Dedifferentiated amniotic fluid mesenchymal stem cell (primary cell): ENCODE data around the gene IL1A.

Experiments used
- DNase-seq: peaks from one replicate; pipeline ENCODE4 v3.0.0-alpha.2; 2016; ENCODE audit errors: extremely low spot score

IL1A gene

GRCh38 chr2:112818094-112818902 lies 34.0 kb upstream of the IL1A start:
- DNase-seq, result no peak

- no peak for DNase-seq
Observed at GRCh38 chr2:112817082-112817689, 32.9 kb upstream of the IL1A start.

GRCh38 chr2:112814278-112814677 lies 30.0 kb upstream of the IL1A start:
- peak; percentile 19 for DNase-seq

GRCh38 chr2:112813280-112813966 lies 29.1 kb upstream of the IL1A start:
- DNase-seq, result no peak

GRCh38 chr2:112812318-112813267 lies 28.3 kb upstream of the IL1A start:
- peak; percentile 77 for DNase-seq

GRCh38 chr2:112811841-112812306 lies 27.6 kb upstream of the IL1A start:
- DNase-seq, result no peak

GRCh38 chr2:112811276-112811831 lies 27.1 kb upstream of the IL1A start:
- DNase-seq, result no peak

- DNase-seq, result no peak
Observed at GRCh38 chr2:112809112-112809511, 24.8 kb upstream of the IL1A start.

GRCh38 chr2:112807233-112807807 lies 23.0 kb upstream of the IL1A start:
- DNase-seq, result no peak

GRCh38 chr2:112805542-112805941 lies 21.2 kb upstream of the IL1A start:
- DNase-seq, result no peak

- DNase-seq, result peak; percentile 44
Observed at GRCh38 chr2:112803691-112804521, 19.6 kb upstream of the IL1A start.

- no peak for DNase-seq
Observed at GRCh38 chr2:112800881-112801583, 16.7 kb upstream of the IL1A start.

- DNase-seq, result no peak
Observed at GRCh38 chr2:112798979-112799975, 15.0 kb upstream of the IL1A start.

GRCh38 chr2:112796486-112796885 lies 12.2 kb upstream of the IL1A start:
- no peak for DNase-seq

GRCh38 chr2:112795774-112796173 lies 11.5 kb upstream of the IL1A start:
- no peak for DNase-seq

- no peak for DNase-seq
Observed at GRCh38 chr2:112794841-112795240, 10.5 kb upstream of the IL1A start.

- DNase-seq, result no peak
Observed at GRCh38 chr2:112794131-112794733, 9.9 kb upstream of the IL1A start.
